OCI-LY3 (cell line): Measurements from ENCODE around the gene THAP5.

Experiments
- H2AFZ ChIP-seq: fragments of 200-600, 300-600 bp; shearing (Covaris generic); 2 replicates; pipeline ENCODE4 v1.6.0; 2014; ENCODE audit warnings: antibody characterized with exemption, low read depth, low read length
- H3K27ac ChIP-seq: fragments of 200-600, 300-600 bp; sonication (generic); 2 replicates; pipeline ENCODE4 v1.5.1; 2014; ENCODE audit warnings: mild to moderate bottlenecking, low read length, moderate library complexity, mixed read lengths
- H3K27me3 ChIP-seq: fragments of 200-600, 300-600 bp; sonication (generic); 2 replicates; pipeline ENCODE4 v1.6.1; 2014; ENCODE audit warnings: low read depth, low read length, mixed read lengths
- H3K36me3 ChIP-seq: fragments of 200-600, 300-600 bp; sonication (generic); replicated peaks from 2 replicates; pipeline ENCODE3; 2014; ENCODE audit warnings: low read depth, low read length, mixed read lengths
- H3K4me1 ChIP-seq: fragments of 300-600, 200-600 bp; sonication (generic); 2 replicates; pipeline ENCODE4 v1.6.1; 2014; ENCODE audit warnings: low read length, mixed read lengths
- H3K4me2 ChIP-seq: fragments of 200-600, 300-600 bp; sonication (generic); 2 replicates; pipeline ENCODE4 v1.6.1; 2014; ENCODE audit warnings: low read length, mixed read lengths
- H3K4me3 ChIP-seq: fragments of 300-600, 200-600 bp; sonication (generic); 2 replicates; pipeline ENCODE4 v1.5.1; 2014; ENCODE audit warnings: antibody characterized with exemption, mild to moderate bottlenecking, low read length, moderate library complexity
- H3K79me2 ChIP-seq: fragments of 300-600, 200-600 bp; shearing (Covaris generic); 2 replicates; pipeline ENCODE4 v1.6.1; 2014; ENCODE audit warnings: mild to moderate bottlenecking, low read length, mixed read lengths
- H3K9ac ChIP-seq: fragments of 300-600, 200-600 bp; shearing (Covaris generic); 2 replicates; pipeline ENCODE4 v1.6.0; 2014; ENCODE audit warnings: mild to moderate bottlenecking, low read length, moderate library complexity
- H3K9me3 ChIP-seq: fragments of 200-600, 300-600 bp; shearing (Covaris generic); 2 replicates; pipeline ENCODE4 v1.6.1; 2014; ENCODE audit warnings: low read length, mixed read lengths; ENCODE audit not compliant: insufficient read depth
- H4K20me1 ChIP-seq: fragments of 200-600, 300-600 bp; sonication (generic); 2 replicates; pipeline ENCODE4 v1.6.1; 2016; ENCODE audit warnings: low read length, mixed read lengths; ENCODE audit not compliant: insufficient read depth
- EZH2phosphoT487 ChIP-seq: fragments of 200-600 bp; shearing (Covaris generic); IDR thresholded peaks from 2 replicates; pipeline ENCODE4 v1.6.1; 2018; ENCODE audit warnings: antibody characterized with exemption, mixed run types, low read depth
- TF ChIP-seq, protein P1 (sequence below): fragments of 200-600, 300-600 bp; sonication (generic); IDR thresholded peaks from 2 replicates; pipeline ENCODE4 v1.5.1; 2014; ENCODE audit warnings: antibody characterized with exemption, low read length, low read depth

THAP5 gene

DNA sequence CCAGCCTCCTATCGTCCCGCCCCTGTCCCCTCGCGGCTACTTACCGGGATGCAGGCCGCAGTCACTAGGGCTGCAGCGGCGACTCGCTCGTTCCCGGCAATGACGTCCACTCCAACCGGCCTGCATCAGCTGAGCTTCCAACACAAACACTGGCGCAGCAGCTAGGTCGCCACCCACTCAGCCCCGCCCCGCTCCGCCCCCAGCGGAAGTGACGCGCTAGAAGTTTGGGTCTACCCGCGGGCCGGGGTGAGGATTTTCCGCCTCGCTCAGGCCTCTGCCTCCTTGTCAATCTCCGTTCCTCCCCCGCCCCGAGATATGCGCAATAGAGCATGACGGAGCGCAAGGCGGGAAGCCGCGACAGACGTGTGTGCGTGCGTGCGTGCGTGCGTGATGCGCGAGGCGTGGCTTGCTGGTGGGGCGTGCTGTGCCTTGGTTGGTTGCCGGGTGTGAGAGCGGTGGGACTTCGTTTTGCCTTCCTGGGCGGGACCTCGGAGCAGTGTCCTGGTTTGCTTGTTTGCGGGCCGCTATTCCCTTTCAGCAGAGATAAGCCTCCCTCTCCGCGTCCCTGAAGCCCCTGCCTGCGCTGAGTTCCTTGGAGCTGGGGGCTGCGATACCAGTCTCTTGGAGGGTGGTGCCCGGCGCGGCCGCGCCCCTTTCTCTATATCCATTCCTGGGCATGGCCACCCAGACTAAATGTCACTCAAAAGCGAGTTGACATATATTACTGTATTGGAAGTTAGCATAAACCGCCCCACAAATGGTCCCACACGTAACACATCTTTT lies 43.3 kb downstream of the THAP5 start, which contains the start of gene PNPLA8:
Gene PNPLA8, minus strand, starts transcription at position 151 of the 783 bp plus-strand sequence. CDS start 10,644 bp downstream, outside the sequence.
- Histone ChIP-seq H3K4me3 (peak within 1 kb of the TSS; percentile 94), H3K4me2 (peak within 1 kb of the TSS; percentile 92), H3K79me2 (peaks cover 13% of the 10 kb centered on the region), H3K27me3 (no peaks in the 10 kb centered on the region), H3K36me3 (no peaks in the 10 kb centered on the region), H3K27ac (peak within 1 kb of the TSS; percentile 66), H3K9me3 (no peaks in the 10 kb centered on the region), H4K20me1 (no peaks in the 10 kb centered on the region), H3K4me1 (peaks cover 12% of the 10 kb centered on the region), H3K9ac (peak within 1 kb of the TSS; percentile 86), H2AFZ (peak within 1 kb of the TSS; percentile 57)
- no peak for TF ChIP-seq EZH2phosphoT487
- TF ChIP-seq, protein P1, sequence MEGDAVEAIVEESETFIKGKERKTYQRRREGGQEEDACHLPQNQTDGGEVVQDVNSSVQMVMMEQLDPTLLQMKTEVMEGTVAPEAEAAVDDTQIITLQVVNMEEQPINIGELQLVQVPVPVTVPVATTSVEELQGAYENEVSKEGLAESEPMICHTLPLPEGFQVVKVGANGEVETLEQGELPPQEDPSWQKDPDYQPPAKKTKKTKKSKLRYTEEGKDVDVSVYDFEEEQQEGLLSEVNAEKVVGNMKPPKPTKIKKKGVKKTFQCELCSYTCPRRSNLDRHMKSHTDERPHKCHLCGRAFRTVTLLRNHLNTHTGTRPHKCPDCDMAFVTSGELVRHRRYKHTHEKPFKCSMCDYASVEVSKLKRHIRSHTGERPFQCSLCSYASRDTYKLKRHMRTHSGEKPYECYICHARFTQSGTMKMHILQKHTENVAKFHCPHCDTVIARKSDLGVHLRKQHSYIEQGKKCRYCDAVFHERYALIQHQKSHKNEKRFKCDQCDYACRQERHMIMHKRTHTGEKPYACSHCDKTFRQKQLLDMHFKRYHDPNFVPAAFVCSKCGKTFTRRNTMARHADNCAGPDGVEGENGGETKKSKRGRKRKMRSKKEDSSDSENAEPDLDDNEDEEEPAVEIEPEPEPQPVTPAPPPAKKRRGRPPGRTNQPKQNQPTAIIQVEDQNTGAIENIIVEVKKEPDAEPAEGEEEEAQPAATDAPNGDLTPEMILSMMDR = no peak

DNA sequence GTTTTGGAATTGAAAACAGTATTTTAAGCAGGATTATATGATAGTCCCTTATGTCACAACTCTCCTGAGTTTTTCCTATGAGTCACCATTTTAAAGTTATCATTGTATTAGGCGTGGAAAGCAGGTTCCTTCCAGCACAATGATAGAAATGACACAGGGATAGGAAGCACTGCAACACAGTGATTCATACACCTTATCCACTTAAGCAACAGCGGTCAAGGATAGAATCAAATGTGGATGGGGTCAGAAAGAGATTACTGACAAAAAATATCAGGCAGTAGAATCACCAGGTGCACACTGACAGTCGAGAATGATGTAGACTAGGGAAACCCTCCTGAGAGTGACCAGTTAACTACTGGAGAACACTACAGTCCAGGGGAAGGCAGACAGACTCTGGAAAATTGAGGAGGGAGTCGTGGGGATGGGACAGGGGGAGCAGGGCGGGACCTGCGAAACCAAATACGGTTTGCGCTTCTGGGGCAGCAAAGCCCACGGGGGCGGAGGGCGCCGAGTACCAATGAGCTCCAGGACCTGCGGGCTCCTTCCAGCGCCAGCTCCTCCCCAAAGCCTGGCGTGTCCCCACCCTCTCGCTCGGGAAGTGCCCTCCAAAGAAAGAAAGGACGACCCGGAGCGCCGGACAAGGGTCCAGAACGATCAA lies 44.0 kb downstream of the THAP5 start:
- no peak for TF ChIP-seq EZH2phosphoT487
- TF ChIP-seq, protein P1 = no peak
- H4K20me1 ChIP-seq = no peaks in the 10 kb centered on the region
- peak overlapping the region; percentile 94 for H3K4me3 ChIP-seq

DNA sequence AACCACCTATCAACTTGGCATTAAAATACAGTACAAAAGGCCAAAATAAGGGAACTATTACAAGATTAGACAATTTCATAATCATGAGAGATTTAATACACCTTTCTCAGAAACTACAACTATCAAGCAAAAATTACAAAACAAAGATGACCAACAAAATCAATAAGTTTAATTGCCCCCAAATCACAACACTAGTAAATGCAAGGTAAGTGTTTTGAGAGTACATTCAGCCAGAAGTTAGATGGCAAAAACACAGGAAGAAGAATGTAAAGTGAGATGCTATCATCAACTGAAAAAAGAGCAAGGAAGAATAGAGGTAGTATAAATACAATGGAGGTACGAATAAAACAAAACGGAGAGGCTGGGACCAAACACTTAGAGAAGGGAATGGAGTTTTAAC lies 46.7 kb downstream of the THAP5 start:
- Histone ChIP-seq H3K79me2 (peaks cover 18% of the 10 kb centered on the region), H3K4me3 (no peak overlapping the region), H3K9me3 (no peaks in the 10 kb centered on the region), H3K4me1 (peaks cover 12% of the 10 kb centered on the region), H3K36me3 (peaks cover 4% of the 10 kb centered on the region), H3K27me3 (no peaks in the 10 kb centered on the region), H4K20me1 (no peaks in the 10 kb centered on the region), H2AFZ (no peak overlapping the region), H3K4me2 (no peak overlapping the region), H3K9ac (no peak overlapping the region), H3K27ac (no peak overlapping the region)
- no peak for TF ChIP-seq EZH2phosphoT487
- TF ChIP-seq, protein P1 = no peak

More for the DNA sequence above, 44.0 kb downstream of the THAP5 start:
- Histone ChIP-seq H3K9me3 (no peaks in the 10 kb centered on the region), H3K27ac (peak overlapping the region; percentile 66), H3K36me3 (no peaks in the 10 kb centered on the region), H2AFZ (peak overlapping the region; percentile 57), H3K9ac (peak overlapping the region; percentile 86), H3K27me3 (no peaks in the 10 kb centered on the region), H3K4me1 (peaks cover 12% of the 10 kb centered on the region), H3K79me2 (peaks cover 13% of the 10 kb centered on the region), H3K4me2 (peak overlapping the region; percentile 92)

GRCh38 chr7:108517951-108518350 lies 51.6 kb downstream of the THAP5 start:
- Histone ChIP-seq H2AFZ (no peak overlapping the region), H3K4me3 (no peak overlapping the region), H3K79me2 (peaks cover 5% of the 10 kb centered on the region; the same call in 1 of the 2 replicates), H3K4me2 (no peak overlapping the region), H4K20me1 (no peaks in the 10 kb centered on the region), H3K4me1 (no peaks in the 10 kb centered on the region), H3K27ac (no peak overlapping the region), H3K27me3 (no peaks in the 10 kb centered on the region), H3K9me3 (no peaks in the 10 kb centered on the region), H3K36me3 (peaks cover 14% of the 10 kb centered on the region), H3K9ac (no peak overlapping the region)
- TF ChIP-seq, protein P1 = no peak
